Central memory CD4-positive, alpha-beta T cell (primary cell): ENCODE results near the gene SCUBE3.
A peak's percentile ranks its signal among the peaks of the same experiment; 100 is the strongest.

Experiments used
- DNase-seq: peaks from one replicate; pipeline ENCODE4 v3.0.0; 2022

Gene SCUBE3

GRCh38 chr6:35278708-35279107 is 65.0 kb downstream of the SCUBE3 start:
- no peak for DNase-seq

GRCh38 chr6:35280903-35281302 is 67.1 kb downstream of the SCUBE3 start:
- DNase-seq: no peak

- DNase-seq: no peak
Measured at GRCh38 chr6:35282472-35282871, 68.7 kb downstream of the SCUBE3 start.

- no peak for DNase-seq
Measured at GRCh38 chr6:35283361-35283760, 69.6 kb downstream of the SCUBE3 start.

- no peak for DNase-seq
Measured at GRCh38 chr6:35287671-35288396, 74.1 kb downstream of the SCUBE3 start.

GRCh38 chr6:35288834-35289233 is 75.1 kb downstream of the SCUBE3 start:
- no peak for DNase-seq

GRCh38 chr6:35291491-35291890 is 77.7 kb downstream of the SCUBE3 start:
- DNase-seq: no peak

- no peak for DNase-seq
Measured at GRCh38 chr6:35292494-35292893, 78.7 kb downstream of the SCUBE3 start.

GRCh38 chr6:35293681-35294080 is 79.9 kb downstream of the SCUBE3 start:
- no peak for DNase-seq

- DNase-seq: peak; percentile 39
Measured at GRCh38 chr6:35294308-35294945, 80.7 kb downstream of the SCUBE3 start.

- DNase-seq: no peak
Measured at GRCh38 chr6:35295036-35295435, 81.3 kb downstream of the SCUBE3 start.

GRCh38 chr6:35295521-35296315 is 82.0 kb downstream of the SCUBE3 start:
- no peak for DNase-seq

- DNase-seq: no peak
Measured at GRCh38 chr6:35296931-35297600, 83.3 kb downstream of the SCUBE3 start.

- peak; percentile 84 for DNase-seq
Measured at GRCh38 chr6:35297601-35298481, 84.1 kb downstream of the SCUBE3 start, which contains the start of gene DEF6. DEF6 (plus strand) TSS chr6:35297818; CDS start chr6:35297857, 39 bp downstream.

- DNase-seq: no peak
Measured at GRCh38 chr6:35298625-35299140, 84.9 kb downstream of the SCUBE3 start.

- DNase-seq: peak; percentile 13
Measured at GRCh38 chr6:35299674-35300073, 85.9 kb downstream of the SCUBE3 start.

GRCh38 chr6:35300848-35301247 is 87.1 kb downstream of the SCUBE3 start:
- DNase-seq: peak; percentile 63
